K562 (cell line): ENCODE measurements around the gene LENG8. TPM values are rescaled to one million over a fixed set of nuclear protein-coding genes. Genes with fewer than 3 reads are reported as not detected.

ENCODE experiments used
- ATAC-seq: fragments of 200-7000 bp; cut with Tn5 transposase; 3 replicates; pipeline ENCODE4 v1.9.1; 2020; ENCODE audit warnings: moderate library complexity
- BruUV-seq: library from RNA; stranded (reverse); fragments of 400-500 nt; replicated peaks from 2 replicates; lab custom pipeline; 2021; lab: Mats Ljungman, UMichigan
- CTCF ChIA-PET: fragments of 300-600 bp; formaldehyde crosslinking; extraction: SDS; loops from one replicate; lab custom pipeline; 2021; ENCODE audit warnings: low intra/inter-chr PET ratio; lab: Yijun Ruan, JAX
- POLR2A ChIA-PET: fragments of 300-600, 350-650 bp; sonication (Branson Sonifier 250); formaldehyde crosslinking; extraction: SDS; loops from one replicate; lab custom pipeline; 2021; ENCODE audit warnings: antibody characterized with exemption, inconsistent platforms; lab: Yijun Ruan, JAX
- DNase-seq, 4 experiments: peaks; one replicate each; pipeline versions ENCODE4 v3.0.0 to v3.0.0-alpha.2; 2011 to 2018; ENCODE audit warnings: low spot score in 3 of 4, mixed read lengths in 3 of 4; ENCODE audit errors: extremely low read depth in 1 of 4
- FAIRE-seq: peaks from 2 replicates; lab custom pipeline; 2011; peaks lifted over from hg19 to GRCh38; lab: Jason Lieb, UNC
- H2AFZ ChIP-seq: 2 replicates; pipeline ENCODE4 v1.6.0; 2011; ENCODE audit warnings: low read depth, low read length, control low read depth, inconsistent platforms
- H3K27ac ChIP-seq: fragments of 200-600 bp; 3 replicates; pipeline ENCODE4 v1.8.0; 2011; ENCODE audit warnings: low read depth, mild to moderate bottlenecking, control low read depth, inconsistent platforms, low read length, moderate library complexity, mixed read lengths; ENCODE audit errors: extremely low read depth
- H3K27me3 ChIP-seq, 2 experiments: fragments of 300-600 bp in 1 of 2; 2 replicates in 1 of 2; 3 replicates in 1 of 2; pipeline versions ENCODE4 v1.6.0 to v1.8.0; 2011; ENCODE audit warnings: inconsistent platforms in 2 of 2, low read length in 2 of 2, mild to moderate bottlenecking in 1 of 2, mixed read lengths in 1 of 2, moderate library complexity in 1 of 2; ENCODE audit not compliant: control insufficient read depth in 2 of 2, insufficient read depth in 2 of 2
- H3K36me3 ChIP-seq: fragments of 300-600 bp; 3 replicates; pipeline ENCODE4 v1.8.0; 2011; ENCODE audit warnings: mild to moderate bottlenecking, low read length, inconsistent platforms; ENCODE audit not compliant: control insufficient read depth, insufficient read depth
- H3K4me1 ChIP-seq, 2 experiments: fragments of 200-600 bp in 1 of 2; replicated peaks in 1 of 2; 2 replicates in 1 of 2; 3 replicates in 1 of 2; pipeline versions ENCODE4 v1.5.1 to v1.8.0; 2011; ENCODE audit warnings: inconsistent platforms in 2 of 2, low read length in 2 of 2, mild to moderate bottlenecking in 1 of 2, mixed read lengths in 1 of 2, moderate library complexity in 1 of 2; ENCODE audit not compliant: control insufficient read depth in 2 of 2, insufficient read depth in 2 of 2
- H3K4me2 ChIP-seq: 2 replicates; pipeline ENCODE4 v1.6.1; 2011; ENCODE audit warnings: low read length, control low read depth, inconsistent platforms, mixed read lengths; ENCODE audit not compliant: insufficient read depth
- H3K4me3 ChIP-seq: fragments of 200-600 bp; sonication (generic), shearing (Covaris generic); 2 replicates; pipeline ENCODE4 v1.5.1; 2016; ENCODE audit warnings: control low read depth, inconsistent platforms
- H3K79me2 ChIP-seq: fragments of 200-600 bp; 3 replicates; pipeline ENCODE4 v1.8.0; 2011; ENCODE audit warnings: low read length, inconsistent platforms; ENCODE audit not compliant: control insufficient read depth, insufficient read depth
- H3K9ac ChIP-seq, 2 experiments: 2 replicates each; pipeline versions ENCODE4 v1.6.0 to v1.6.1; 2011; ENCODE audit warnings: low read depth in 2 of 2, low read length in 2 of 2, control low read depth in 1 of 2, inconsistent platforms in 1 of 2, mild to moderate bottlenecking in 1 of 2, mixed read lengths in 1 of 2; ENCODE audit not compliant: insufficient read depth in 1 of 2
- H3K9me1 ChIP-seq: one replicate; pipeline ENCODE4 v1.6.0; 2011; ENCODE audit warnings: inconsistent platforms, mild to moderate bottlenecking, low read length, moderate library complexity; ENCODE audit not compliant: control insufficient read depth, insufficient read depth
- H3K9me3 ChIP-seq: replicated peaks from 2 replicates; pipeline ENCODE4 v1.5.1; 2011; ENCODE audit warnings: low read depth, low read length, inconsistent platforms; ENCODE audit not compliant: control insufficient read depth, insufficient read depth
- H4K20me1 ChIP-seq: replicated peaks from 2 replicates; pipeline ENCODE4 v1.6.1; 2011; ENCODE audit warnings: low read length, inconsistent platforms, mixed read lengths; ENCODE audit not compliant: control insufficient read depth, insufficient read depth
- ATF1 ChIP-seq, 2 experiments: fragments of 450-650 bp in 1 of 2; IDR thresholded peaks; 2 replicates each; pipeline ENCODE4 v1.6.1; 2016; ENCODE audit warnings: missing compliant biosample characterization in 1 of 2, missing genetic modification characterization in 1 of 2
- CHAMP1 ChIP-seq: fragments of 450-650 bp; IDR thresholded peaks from 2 replicates; pipeline ENCODE4 v1.6.1; 2016; ENCODE audit warnings: mild to moderate bottlenecking
- EHMT2 ChIP-seq: fragments of 450-650 bp; IDR thresholded peaks from 2 replicates; pipeline ENCODE4 v1.6.1; 2018; ENCODE audit warnings: antibody characterized with exemption
- JUNB ChIP-seq: fragments of 450-650 bp; formaldehyde crosslinking; conservative IDR thresholded peaks from 2 replicates; pipeline ENCODE4 v1.4.0; 2020; ENCODE audit warnings: mild to moderate bottlenecking
- WGBS: fragments of 100-300 bp; shearing (Covaris generic); methylation state at CpG from one replicate; pipeline ENCODE4 v1.1.6; 2016; ENCODE audit warnings: low coverage, mixed read lengths; ENCODE audit not compliant: insufficient coverage; ENCODE audit errors: missing lambda C conversion rate; 5-methylcytosine and 5-hydroxymethylcytosine counted together
- in situ Hi-C: fragments of 300-500 bp; cut with MboI; formaldehyde crosslinking; loops from 4 replicates; pipeline ENCODE4 v1.15.0; 2018; ENCODE audit warnings: inconsistent platforms, mixed read lengths
- intact Hi-C: fragments of 100-400 bp; cut with micrococcal nuclease; formaldehyde crosslinking; loops from 2 replicates; pipeline ENCODE4 v1.14.2; 2022
- polyA plus RNA-seq, 8 experiments: library from polyadenylated mRNA; depleted of rRNA in 4 of 8; stranded (reverse) in 5 of 8; unstranded in 3 of 8; fragments of >200 nt; fragmentation: Nextera tagmentation in 2 of 8; fragmentation: Illumina TruSeq in 1 of 8; extraction: Ambion mirVana in 2 of 8; extraction: Trizol in 1 of 8; gene quantifications; 2 replicates each; pipeline versions ENCODE4 v1.2.1 to v1.2.3, GENCODE V29; 2011 to 2014; ENCODE audit warnings: inconsistent platforms in 1 of 8, missing spikeins in 1 of 8
- total RNA-seq, 7 experiments: library from RNA; depleted of rRNA in 6 of 7; stranded (reverse); fragments of >200 nt in 6 of 7; fragmentation: Illumina TruSeq in 2 of 7; extraction: Trizol in 2 of 7; gene quantifications; 2 replicates each; pipeline versions ENCODE4 v1.2.1 to v1.2.3, GENCODE V29; 2011 to 2021; ENCODE audit warnings: low replicate concordance in 1 of 7

Gene LENG8
- total and polyA plus RNA-seq, 9 of the 15 experiments (the other 6 are each of a cell fraction or from before 2014, with no cell fraction given) = 0.74 to 146 (median 28.1) TPM

- no peaks in the 10 kb centered on the region for H3K36me3 ChIP-seq
- CTCF ChIA-PET = no interaction called here
- H3K79me2 ChIP-seq = no peaks in the 10 kb centered on the region
- no peak for FAIRE-seq
- 0% methylated on average over 4 of the region's 4 CpGs for WGBS
- H3K9me3 ChIP-seq = no peaks in the 10 kb centered on the region
- H3K9ac ChIP-seq = no peak overlapping the region
- H3K27me3 ChIP-seq = peaks cover 0 to under 1% of the 10 kb centered on the region in 2 experiments; a peak in 3 of 5 replicates
- peaks cover 0 to 23% of the 10 kb centered on the region in 2 experiments; a peak in 3 of 5 replicates for H3K4me1 ChIP-seq
- H3K4me2 ChIP-seq = no peak overlapping the region
- in situ Hi-C loops (no loop called here), intact Hi-C loops (no loop called here)
- H3K9me1 ChIP-seq = no peaks in the 10 kb centered on the region
- no TSS peak for BruUV-seq
- POLR2A ChIA-PET = no interaction called here
- H4K20me1 ChIP-seq = no peaks in the 10 kb centered on the region; the same call in 1 of the 2 replicates
- no peak for DNase-seq
- H3K4me3 ChIP-seq = no peak overlapping the region
- no peak overlapping the region for H3K27ac ChIP-seq
- TF ChIP-seq CHAMP1 (no peak), JUNB (no peak), ATF1 (CRISPR knock-in tag; IDR thresholded peaks at IDR 0.05) (no peak), ATF1 (tag; IDR thresholded peaks at IDR 0.05) (peak; percentile 32; the same call in 1 of the 2 replicates), EHMT2 (0 out of 2 replicates have a peak, but pooled peaks have one; percentile 25)
- H2AFZ ChIP-seq = no peak overlapping the region
- no peak for ATAC-seq
Measured at GRCh38 chr19:54414156-54414555, 34.8 kb upstream of the LENG8 start.
